MM.1S (cell line): ENCODE measurements around the gene SUSD2.

Experiments
- CTCF ChIP-seq: fragments of 300-600 bp; sonication (generic); IDR thresholded peaks from 2 replicates; pipeline ENCODE4 v1.5.1; 2016; ENCODE audit warnings: antibody characterized with exemption, low read length, mixed read lengths
- EZH2 ChIP-seq: fragments of 300-600 bp; sonication (generic); optimal IDR thresholded peaks from 2 replicates; pipeline ENCODE3; 2017; ENCODE audit warnings: low read depth, mild to moderate bottlenecking, antibody characterized with exemption, low read length, mixed read lengths
- EZH2phosphoT487 ChIP-seq: fragments of 300-600 bp; sonication (generic); IDR thresholded peaks from 2 replicates; pipeline ENCODE4 v1.6.1; 2018; ENCODE audit warnings: antibody characterized with exemption, low read length

GRCh38 chr22:24162436-24162835 is 18.9 kb upstream of the SUSD2 start:
- TF ChIP-seq EZH2phosphoT487 (no peak), CTCF (no peak), EZH2 (no peak)
